Gastrocnemius medialis (tissue), 4 donors: Measurements from ENCODE around the gene AFAP1L1.

Experiments
- CTCF ChIP-seq, 5 experiments: fragments of 450-650 bp in 3 of 5; fragments of 200-600 bp in 2 of 5; sonication (generic) in 2 of 5; IDR thresholded peaks in 4 of 5; conservative IDR thresholded peaks in 1 of 5; 1 replicate in 4 of 5; 2 replicates in 1 of 5; pipeline ENCODE4 v1.5.1; 2016 to 2019; ENCODE audit warnings: antibody characterized with exemption in 5 of 5, mild to moderate bottlenecking in 3 of 5, moderate library complexity in 3 of 5
- POLR2A ChIP-seq, 2 donors: fragments of 450-650 bp; IDR thresholded peaks; one replicate each; pipeline ENCODE4 v1.6.1; 2017; ENCODE audit warnings: antibody characterized with exemption in 2 of 2, mild to moderate bottlenecking in 2 of 2, moderate library complexity in 2 of 2

- TF ChIP-seq POLR2A (IDR thresholded peaks at IDR 0.05) (no peak), CTCF (IDR thresholded peaks at IDR 0.05 in 4 of 5, conservative IDR thresholded peaks at IDR 0.05 in 1 of 5) (no peak)
Measured at GRCh38 chr5:149341876-149342275, 70.2 kb downstream of the AFAP1L1 start.
